Adrenal gland (tissue), 12 donors: Measurements from ENCODE around the gene PPM1F. TPM values are rescaled to one million over a fixed set of nuclear protein-coding genes. Genes with fewer than 3 reads are reported as not detected.
"Not testable (repeated sequence)": the region's sequence is repeated elsewhere in the genome, so short reads cannot be mapped to it uniquely, and the experiment has no call there.

Source experiments
- DNase-seq, 7 donors: peaks; one replicate each; pipeline ENCODE4 v3.0.0-alpha.2; 2019 to 2020
- H3K27ac ChIP-seq, 5 donors: fragments of 200-600 bp; sonication (generic) in 4 of 5; 1 replicate in 3 of 5; 2 replicates in 2 of 5; pipeline versions ENCODE4 v1.5.1 to v1.8.0; 2016 to 2020; ENCODE audit warnings: mild to moderate bottlenecking in 1 of 5
- H3K27me3 ChIP-seq: fragments of 200-600 bp; 2 replicates; pipeline ENCODE4 v1.8.0; 2021
- H3K36me3 ChIP-seq, 2 donors: fragments of 200-600 bp; replicated peaks in 1 of 2; 1 replicate in 1 of 2; 2 replicates in 1 of 2; pipeline versions ENCODE4 v1.5.1 to v1.8.0; 2018 to 2022
- H3K4me1 ChIP-seq, 2 donors: fragments of 200-600 bp; replicated peaks in 1 of 2; 1 replicate in 1 of 2; 2 replicates in 1 of 2; pipeline versions ENCODE4 v1.5.1 to v1.8.0; 2018 to 2021
- H3K4me3 ChIP-seq, 4 donors: fragments of 200-600 bp; sonication (generic) in 3 of 4; one replicate each; pipeline ENCODE4 v1.5.1; 2016 to 2018
- H3K9me3 ChIP-seq, 3 donors: fragments of 200-600 bp; sonication (generic) in 1 of 3; replicated peaks in 1 of 3; 1 replicate in 2 of 3; 2 replicates in 1 of 3; pipeline versions ENCODE4 v1.5.1 to v1.8.0; 2016 to 2021
- CTCF ChIP-seq, 6 experiments: fragments of 450-650 bp in 4 of 6; fragments of 200-600 bp in 2 of 6; sonication (generic) in 1 of 6; IDR thresholded peaks; 1 replicate in 5 of 6; 2 replicates in 1 of 6; pipeline versions ENCODE4 v1.5.1 to v1.8.0; 2016 to 2021; ENCODE audit warnings: antibody characterized with exemption in 6 of 6, mild to moderate bottlenecking in 2 of 6, moderate library complexity in 1 of 6
- POLR2A ChIP-seq, 2 donors: fragments of 450-650 bp; IDR thresholded peaks; one replicate each; pipeline ENCODE4 v1.6.1; 2017; ENCODE audit warnings: antibody characterized with exemption in 2 of 2, mild to moderate bottlenecking in 2 of 2, moderate library complexity in 1 of 2
- WGBS, 4 donors: extraction: QIAGEN DNeasy Blood & Tissue Kit in 2 of 4; methylation state at CpG; one replicate each; pipeline versions ENCODE4 v1.1.5 to v1.1.7; 2013 to 2017; 5-methylcytosine and 5-hydroxymethylcytosine counted together
- intact Hi-C, 2 donors: fragments of 100-400 bp; cut with DNase I; formaldehyde crosslinking; loops; one replicate each; pipeline versions ENCODE4 v1.14.1 to v1.15.0; 2022 to 2023
- polyA plus RNA-seq, 3 donors: library from polyadenylated mRNA; stranded (reverse); fragments of 200-250 nt in 2 of 3; fragments of 350-450 nt in 1 of 3; fragmentation: Illumina TruSeq in 1 of 3; extraction: RNeasy Lipid Tissue Mini Kit (QIAGEN cat#74804) in 1 of 3; gene quantifications; one replicate each; pipeline ENCODE4 v1.2.3, GENCODE V29; 2013 to 2014
- total RNA-seq, 9 donors: library from RNA; depleted of rRNA in 4 of 9; stranded (reverse); fragments of >200 nt in 4 of 9; fragments of 120-200 nt in 1 of 9; fragmentation: NEBNext Ultra II Directional in 1 of 9; extraction: Animal tissue kit (Norgen Biotek cat#: 25700) in 1 of 9; gene quantifications; one replicate each; pipeline versions ENCODE4 v1.1.0 to v1.2.4, GENCODE V29; 2013 to 2023
- donor health status: healthy with polysubstance abuse.
- donor health status: Bipolar disorder and iron deficiency.
- donor health status: DM: yes; HTN: yes; CAD: no.
- donor health status: DM: no; HTN: no; CAD: no.
- donor health status: DM: no; HTN: no; CAD: no.
- donor health status: DM: yes; HTN: yes; CAD: no.

The PPM1F gene
- total and polyA plus RNA-seq, 12 donors: 9.9 to 60.6 (median 44.0) TPM

GRCh38 chr22:21896951-21897513, 55.6 kb downstream of the PPM1F start:
- Histone ChIP-seq H3K27me3 (no peaks in the 10 kb centered on the region), H3K9me3 (no peaks in the 10 kb centered on the region), H3K27ac (no peak overlapping the region), H3K4me3 (no peak overlapping the region), H3K36me3 (no peaks in the 10 kb centered on the region), H3K4me1 (no peaks in the 10 kb centered on the region)
- no peak for DNase-seq
- WGBS, 4 donors: 91 to 99% (median 94%) methylated on average over 5 of the region's 5 CpGs
- TF ChIP-seq CTCF (IDR thresholded peaks at IDR 0.05) (no peak), POLR2A (IDR thresholded peaks at IDR 0.05) (no peak)
- intact Hi-C loops: no loop called here

DNA sequence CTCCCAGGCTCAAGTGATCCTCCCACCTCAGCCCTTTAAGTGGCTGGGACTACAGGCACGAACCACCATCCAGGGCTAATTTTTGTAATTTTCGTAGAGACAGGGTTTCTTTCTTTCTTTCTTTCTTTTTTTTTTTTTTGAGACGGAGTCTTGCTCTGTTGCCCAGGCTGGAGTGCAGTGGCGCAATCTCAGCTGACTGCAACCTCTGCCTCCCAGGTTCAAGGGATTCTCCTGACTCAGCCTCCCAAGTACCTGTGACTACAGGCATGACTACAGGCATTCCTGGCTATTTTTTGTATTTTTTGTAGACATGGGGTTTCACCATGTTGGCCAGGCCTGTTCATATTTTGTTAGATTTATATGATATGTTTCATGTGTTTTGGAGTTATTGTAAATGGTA, 56.4 kb downstream of the PPM1F start:
- H3K4me3 ChIP-seq, H3K9me3 ChIP-seq, H3K27me3 ChIP-seq, intact Hi-C loops, H3K36me3 ChIP-seq, H3K27ac ChIP-seq, DNase-seq, H3K4me1 ChIP-seq: not testable (repeated sequence)
- 83 to 93% (median 87%) methylated on average over 4 of the region's 4 CpGs for WGBS, 4 donors

DNA sequence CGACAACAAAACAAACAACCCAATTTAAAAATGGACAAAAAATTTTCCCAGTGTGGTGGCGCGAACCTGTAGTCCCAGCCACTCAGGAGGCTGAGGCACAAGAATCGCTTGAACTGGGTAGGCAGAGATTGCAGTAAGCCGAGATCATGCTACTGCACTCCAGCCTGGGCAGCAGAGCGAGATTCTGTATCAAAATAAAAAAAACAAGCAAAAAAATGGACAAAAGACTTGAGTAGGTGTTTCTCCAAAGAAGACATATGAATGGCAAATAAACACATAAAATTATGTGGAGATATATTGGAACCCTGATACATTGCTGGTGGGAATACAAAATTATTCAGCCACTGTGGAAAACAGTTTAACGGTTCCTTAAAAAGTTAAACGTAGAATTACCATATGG, 57.8 kb downstream of the PPM1F start:
- no peak overlapping the region for H3K4me3 ChIP-seq
- intact Hi-C loops: no loop called here

DNA sequence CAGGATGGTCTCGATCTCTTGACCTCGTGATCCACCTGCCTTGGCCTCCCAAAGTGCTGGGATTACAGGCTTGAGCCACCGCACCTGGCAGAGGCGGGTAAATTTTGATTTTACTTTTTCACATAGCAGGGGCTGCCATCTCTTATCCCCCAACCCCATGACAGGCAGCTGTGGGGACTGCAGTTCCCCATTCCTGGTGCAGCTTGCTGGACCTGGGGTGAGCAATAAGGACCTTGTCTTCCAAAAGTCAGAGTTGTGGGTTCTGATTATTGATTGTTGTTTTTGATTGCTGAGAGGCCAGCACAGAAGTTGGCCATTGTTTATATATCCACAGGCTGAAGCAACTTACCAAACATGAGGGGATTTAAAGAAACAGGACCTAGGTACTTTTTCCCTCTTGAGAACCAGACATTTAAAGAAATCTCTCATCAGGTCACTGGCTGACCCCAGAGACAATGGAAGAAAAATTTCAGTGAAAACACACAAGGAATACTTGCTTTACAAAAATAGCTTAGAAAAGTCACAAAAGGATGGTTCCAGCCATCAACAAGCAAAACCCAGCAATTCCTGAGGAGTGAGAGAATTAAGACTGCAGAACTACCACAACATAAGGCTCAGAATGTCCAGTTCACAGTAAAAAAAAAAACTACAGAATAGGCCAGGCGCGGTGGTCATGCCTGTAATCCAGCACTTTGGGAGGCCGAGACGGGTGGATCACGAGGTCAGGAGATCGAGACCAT, 63.2 kb downstream of the PPM1F start:
- Histone ChIP-seq H3K4me1 (no peaks in the 10 kb centered on the region), H3K27me3 (no peaks in the 10 kb centered on the region), H3K36me3 (no peaks in the 10 kb centered on the region), H3K4me3 (no peak overlapping the region), H3K27ac (no peak overlapping the region), H3K9me3 (no peaks in the 10 kb centered on the region)
- intact Hi-C loops: no loop called here
- WGBS, 4 donors: 93 to 94% (median 94%) methylated on average over 10 of the region's 10 CpGs
- DNase-seq: no peak
- TF ChIP-seq POLR2A (IDR thresholded peaks at IDR 0.05): no peak
- TF ChIP-seq CTCF (IDR thresholded peaks at IDR 0.05): no peak

More for the DNA sequence above, 57.8 kb downstream of the PPM1F start:
- no peaks in the 10 kb centered on the region for H3K36me3 ChIP-seq
- H3K27ac ChIP-seq: no peak overlapping the region
- no peaks in the 10 kb centered on the region for H3K27me3 ChIP-seq
- WGBS, 4 donors: 86 to 95% (median 92%) methylated on average over 8 of the region's 8 CpGs
- TF ChIP-seq POLR2A (IDR thresholded peaks at IDR 0.05): no peak
- no peak for DNase-seq
- no peaks in the 10 kb centered on the region for H3K4me1 ChIP-seq
- H3K9me3 ChIP-seq: no peaks in the 10 kb centered on the region

DNA sequence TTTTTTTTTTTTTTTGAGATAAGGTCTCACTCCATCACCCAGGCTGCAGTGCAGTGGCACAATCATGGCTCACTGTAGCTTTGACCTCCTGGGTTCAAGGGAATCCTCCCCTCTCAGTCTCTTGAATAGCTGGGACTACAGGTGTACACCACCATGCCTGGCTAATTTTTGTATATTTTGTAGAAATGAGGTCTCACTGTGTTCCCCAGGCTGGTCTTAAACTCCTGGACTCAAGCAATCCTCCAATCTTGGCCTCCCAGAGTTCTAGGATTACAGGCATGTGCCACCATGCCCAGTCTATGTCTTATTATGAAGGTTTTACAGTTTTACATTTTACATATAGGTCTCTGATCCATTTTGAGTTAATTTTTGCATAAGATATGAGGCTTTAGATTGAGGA, 64.8 kb downstream of the PPM1F start:
- no peaks in the 10 kb centered on the region for H3K4me1 ChIP-seq
- no peaks in the 10 kb centered on the region for H3K9me3 ChIP-seq
- H3K27ac ChIP-seq: no peak overlapping the region
- H3K4me3 ChIP-seq: no peak overlapping the region
- intact Hi-C loops: no loop called here
- no peak for DNase-seq
- H3K27me3 ChIP-seq: no peaks in the 10 kb centered on the region
- no peaks in the 10 kb centered on the region for H3K36me3 ChIP-seq
- TF ChIP-seq CTCF (IDR thresholded peaks at IDR 0.05) (no peak), POLR2A (IDR thresholded peaks at IDR 0.05) (no peak)

- H3K36me3 ChIP-seq, H3K27ac ChIP-seq, H3K4me3 ChIP-seq, H3K9me3 ChIP-seq, H3K27me3 ChIP-seq, DNase-seq, H3K4me1 ChIP-seq, intact Hi-C loops: not testable (repeated sequence)
- 91 to 98% (median 95%) methylated on average over 7 to 16 of the region's 26 CpGs; no CpG with 5 or more reads in 1 of the 4 donors for WGBS, 4 donors
Observed at GRCh38 chr22:21883930-21884329, 68.7 kb downstream of the PPM1F start.

DNA sequence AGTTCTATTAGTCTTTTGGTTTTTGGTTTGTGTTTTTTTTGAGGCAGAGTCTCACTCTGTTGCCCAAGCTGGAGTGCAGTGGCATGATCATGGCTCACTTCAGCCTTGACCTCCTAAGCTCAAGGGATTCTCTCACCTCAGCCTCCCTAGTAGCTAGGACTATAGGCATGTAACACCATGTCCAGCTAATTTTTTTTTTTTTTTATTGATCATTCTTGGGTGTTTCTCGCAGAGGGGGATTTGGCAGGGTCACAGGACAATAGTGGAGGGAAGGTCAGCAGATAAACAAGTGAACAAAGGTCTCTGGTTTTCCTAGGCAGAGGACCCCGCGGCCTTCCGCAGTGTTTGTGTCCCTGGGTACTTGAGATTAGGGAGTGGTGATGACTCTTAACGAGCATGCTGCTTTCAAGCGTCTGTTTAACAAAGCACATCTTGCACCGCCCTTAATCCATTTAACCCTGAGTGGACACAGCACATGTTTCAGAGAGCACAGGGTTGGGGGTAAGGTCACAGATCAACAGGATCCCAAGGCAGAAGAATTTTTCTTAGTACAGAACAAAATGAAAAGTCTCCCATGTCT, 69.8 kb downstream of the PPM1F start:
- H3K36me3 ChIP-seq, H3K4me1 ChIP-seq, H3K4me3 ChIP-seq, H3K27me3 ChIP-seq, H3K27ac ChIP-seq, intact Hi-C loops, H3K9me3 ChIP-seq: not testable (repeated sequence)
- peak in 1 of 7 donors; percentile 30 for DNase-seq
- WGBS, 4 donors: 55 to 64% (median 59%) methylated on average over 1 of the region's 7 CpGs
